GM06990 (cell line): ENCODE data around the gene PECR.

Experiments
- DNase-seq: peaks from one replicate; pipeline ENCODE4 v3.0.0-alpha.2; 2011; ENCODE audit not compliant: insufficient read length; ENCODE audit errors: extremely low read depth
- H3K27me3 ChIP-seq: replicated peaks from 2 replicates; pipeline ENCODE4 v1.6.0; 2011; ENCODE audit warnings: low read length; ENCODE audit not compliant: control insufficient read depth, insufficient read depth
- H3K36me3 ChIP-seq: 2 replicates; pipeline ENCODE4 v1.5.1; 2011; ENCODE audit warnings: low read length; ENCODE audit not compliant: control insufficient read depth, insufficient read depth
- H3K4me3 ChIP-seq: replicated peaks from 2 replicates; pipeline ENCODE4 v1.5.1; 2011; ENCODE audit warnings: low read depth, mild to moderate bottlenecking, control low read depth, low read length
- TF ChIP-seq, protein P1 (sequence below): IDR thresholded peaks from 2 replicates; pipeline ENCODE4 v1.5.1; 2011; ENCODE audit warnings: low read length, control low read depth, mild to moderate bottlenecking, inconsistent platforms; ENCODE audit not compliant: insufficient read depth, poor library complexity, severe bottlenecking

The PECR gene

DNA sequence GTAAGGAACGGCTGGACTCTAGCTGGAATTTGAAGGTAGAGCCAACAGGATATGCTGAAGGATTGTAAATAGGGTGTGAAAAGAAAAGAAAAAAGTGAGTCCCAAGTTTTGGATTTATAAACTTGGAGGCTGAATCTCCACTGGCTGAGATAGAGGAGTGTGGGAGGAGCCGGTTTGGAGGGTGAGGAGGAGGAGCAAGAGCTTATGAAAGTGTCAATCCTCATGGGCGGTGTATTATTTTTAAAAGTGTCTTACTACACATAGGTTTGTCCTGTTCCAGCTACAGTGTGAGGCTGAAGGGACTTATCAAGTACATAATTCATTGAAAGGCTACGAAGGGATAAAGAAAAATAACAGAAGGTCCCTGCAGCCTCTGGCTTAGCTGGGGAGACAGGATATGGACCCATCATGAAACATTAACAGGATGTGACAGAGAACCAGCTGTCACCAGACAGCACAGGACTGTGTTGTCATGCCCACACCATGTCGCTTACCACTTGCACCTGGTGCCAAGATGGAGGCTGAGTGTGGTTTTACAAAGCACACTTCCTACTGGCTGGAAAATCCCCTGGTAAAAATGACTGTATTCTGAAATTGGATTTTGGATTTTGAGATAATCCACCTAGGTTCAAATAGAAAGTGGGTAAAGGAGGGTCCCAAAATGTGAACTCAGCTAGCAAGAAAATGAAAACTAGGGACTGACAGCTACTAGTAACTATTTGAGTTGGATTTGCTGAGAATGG, 65.7 kb downstream of the PECR start:
- TF ChIP-seq, protein P1, sequence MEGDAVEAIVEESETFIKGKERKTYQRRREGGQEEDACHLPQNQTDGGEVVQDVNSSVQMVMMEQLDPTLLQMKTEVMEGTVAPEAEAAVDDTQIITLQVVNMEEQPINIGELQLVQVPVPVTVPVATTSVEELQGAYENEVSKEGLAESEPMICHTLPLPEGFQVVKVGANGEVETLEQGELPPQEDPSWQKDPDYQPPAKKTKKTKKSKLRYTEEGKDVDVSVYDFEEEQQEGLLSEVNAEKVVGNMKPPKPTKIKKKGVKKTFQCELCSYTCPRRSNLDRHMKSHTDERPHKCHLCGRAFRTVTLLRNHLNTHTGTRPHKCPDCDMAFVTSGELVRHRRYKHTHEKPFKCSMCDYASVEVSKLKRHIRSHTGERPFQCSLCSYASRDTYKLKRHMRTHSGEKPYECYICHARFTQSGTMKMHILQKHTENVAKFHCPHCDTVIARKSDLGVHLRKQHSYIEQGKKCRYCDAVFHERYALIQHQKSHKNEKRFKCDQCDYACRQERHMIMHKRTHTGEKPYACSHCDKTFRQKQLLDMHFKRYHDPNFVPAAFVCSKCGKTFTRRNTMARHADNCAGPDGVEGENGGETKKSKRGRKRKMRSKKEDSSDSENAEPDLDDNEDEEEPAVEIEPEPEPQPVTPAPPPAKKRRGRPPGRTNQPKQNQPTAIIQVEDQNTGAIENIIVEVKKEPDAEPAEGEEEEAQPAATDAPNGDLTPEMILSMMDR, result no peak

DNA sequence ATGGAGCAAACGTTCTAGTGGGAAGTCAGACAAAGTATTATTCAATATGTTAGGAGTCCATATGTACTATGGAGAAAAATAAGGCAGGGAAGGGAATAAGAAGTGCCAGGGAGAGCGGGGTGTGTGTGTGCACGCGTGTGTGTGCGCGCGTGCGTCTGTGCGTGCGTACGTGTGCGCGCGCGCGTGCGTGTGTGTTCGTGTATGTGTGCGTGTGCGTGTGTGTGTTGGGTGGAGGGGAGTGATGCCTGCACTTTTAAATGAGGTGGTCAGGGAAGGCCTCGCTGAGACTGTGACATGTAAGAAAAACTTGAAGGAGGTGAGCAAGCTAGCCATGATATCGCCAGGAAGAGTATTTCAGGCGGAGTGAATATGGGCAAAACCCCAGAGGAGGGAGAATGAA, 66.6 kb downstream of the PECR start:
- H3K36me3 ChIP-seq, result no peaks in the 10 kb centered on the region
- no peaks in the 10 kb centered on the region for H3K27me3 ChIP-seq
- no peak for DNase-seq
- TF ChIP-seq, protein P1, result no peak
- no peak overlapping the region for H3K4me3 ChIP-seq

More for the DNA sequence above, 65.7 kb downstream of the PECR start:
- DNase-seq, result peak; percentile 62
- no peaks in the 10 kb centered on the region for H3K36me3 ChIP-seq
- H3K4me3 ChIP-seq, result no peak overlapping the region
- H3K27me3 ChIP-seq, result no peaks in the 10 kb centered on the region

DNA sequence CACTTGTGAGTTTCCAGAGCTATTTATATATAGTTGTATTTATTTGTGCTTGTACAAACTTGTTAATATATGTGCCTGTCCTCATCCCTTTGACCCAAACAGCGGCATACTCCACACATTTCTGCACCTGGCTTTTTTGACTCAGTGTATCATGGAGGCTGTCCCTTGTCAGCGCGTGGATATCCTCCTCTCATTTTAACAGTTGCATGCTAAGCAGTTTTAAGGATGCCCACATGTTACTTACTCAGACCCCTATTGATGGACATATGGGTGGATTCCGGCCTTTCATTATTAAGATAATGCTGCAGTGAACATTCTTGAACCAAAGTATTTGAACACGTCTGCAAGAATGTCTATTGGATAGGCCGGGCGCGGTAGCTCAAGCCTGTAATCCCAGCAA, 67.6 kb downstream of the PECR start:
- no peak overlapping the region for H3K4me3 ChIP-seq
- TF ChIP-seq, protein P1, result no peak
- DNase-seq, result no peak
- no peaks in the 10 kb centered on the region for H3K27me3 ChIP-seq
- no peaks in the 10 kb centered on the region; the same call in 1 of the 2 replicates for H3K36me3 ChIP-seq

DNA sequence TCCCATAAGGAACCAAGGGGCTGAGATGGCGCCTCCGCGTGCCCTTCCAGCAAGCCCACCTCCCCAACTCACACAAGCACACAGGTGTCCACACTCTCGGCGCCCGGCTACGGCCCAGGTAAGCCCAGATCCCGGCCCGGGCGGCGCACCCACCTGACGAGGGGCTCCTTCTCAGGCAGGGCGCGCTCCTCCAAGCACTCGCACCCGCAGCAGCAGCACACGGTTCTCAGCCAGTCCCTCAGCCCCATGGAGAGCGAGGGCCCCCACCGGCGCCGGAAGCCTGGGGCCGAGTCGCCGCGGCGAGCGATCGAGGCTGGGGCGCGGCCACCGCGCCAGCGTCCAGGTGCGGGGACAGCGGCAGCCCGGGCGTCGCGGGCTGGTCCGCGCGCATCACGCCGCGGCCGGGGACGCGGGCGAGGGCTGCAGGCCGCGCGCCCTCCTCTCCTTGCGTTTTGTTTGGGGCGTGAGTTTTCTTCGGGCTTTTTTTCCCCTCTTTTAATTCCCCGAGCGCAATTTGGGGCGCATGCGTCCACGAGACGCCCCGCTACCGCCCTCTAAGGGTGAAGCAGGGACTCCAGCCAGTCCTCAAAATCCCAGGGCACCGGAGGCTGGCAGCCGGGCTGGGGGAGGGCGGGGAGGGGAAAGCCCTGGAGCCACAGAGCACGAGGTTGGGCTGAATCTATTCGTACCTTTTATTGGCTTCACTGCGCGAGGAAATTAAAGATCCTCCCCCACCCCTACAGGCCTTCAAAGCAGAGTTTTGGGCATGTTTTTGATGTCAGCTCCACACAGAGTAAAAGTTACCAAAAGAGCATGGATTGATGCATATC, 68.3 kb downstream of the PECR start, which contains the start of gene MREG:
Gene MREG (minus strand): TSS at position 472 of the 830 bp plus-strand sequence. CDS start 224 bp downstream, at position 248.
- H3K27me3 ChIP-seq, result no peaks in the 10 kb centered on the region
- TF ChIP-seq, protein P1, result peak; percentile 95
- peak within 1 kb of the TSS; percentile 98 for H3K4me3 ChIP-seq
- H3K36me3 ChIP-seq, result no peaks in the 10 kb centered on the region; the same call in 1 of the 2 replicates
- DNase-seq, result peak; percentile 84

DNA sequence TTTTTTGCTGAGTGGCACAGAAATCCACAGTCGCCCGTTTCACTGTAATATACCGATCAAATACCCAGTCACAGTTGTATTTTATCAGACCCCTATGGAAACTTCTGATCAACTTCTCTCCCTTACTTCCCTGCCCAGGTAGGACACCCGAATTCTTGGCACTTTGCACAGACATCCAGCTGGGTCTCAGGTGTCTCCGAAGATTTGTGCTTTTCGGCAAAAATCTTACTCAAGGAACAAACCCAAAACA, 68.9 kb downstream of the PECR start:
- TF ChIP-seq, protein P1, result no peak
- DNase-seq, result no peak

More for the DNA sequence above, 68.9 kb downstream of the PECR start:
- Histone ChIP-seq H3K36me3 (no peaks in the 10 kb centered on the region; the same call in 1 of the 2 replicates), H3K27me3 (no peaks in the 10 kb centered on the region), H3K4me3 (peak overlapping the region; percentile 98)
